Mammary epithelial cell (primary cell): ENCODE measurements around the gene HCFC1.

ENCODE experiments used
- CTCF ChIP-seq, 2 donors: IDR thresholded peaks in 1 of 2; conservative IDR thresholded peaks in 1 of 2; 2 replicates each; pipeline ENCODE4 v1.5.1; 2011 to 2012; ENCODE audit warnings: inconsistent platforms in 2 of 2, low read length in 2 of 2, mild to moderate bottlenecking in 2 of 2, control low read depth in 1 of 2, low read depth in 1 of 2; ENCODE audit not compliant: insufficient read depth in 1 of 2; ENCODE audit errors: extremely low read depth in 1 of 2
- EZH2 ChIP-seq: IDR thresholded peaks from 2 replicates; pipeline ENCODE4 v1.6.1; 2012; ENCODE audit warnings: low read length, inconsistent platforms, borderline replicate concordance

GRCh38 chrX:153933748-153934147, 37.9 kb downstream of the HCFC1 start:
- no peak for TF ChIP-seq CTCF (conservative IDR thresholded peaks at IDR 0.05 in 1 of 2, IDR thresholded peaks at IDR 0.05 in 1 of 2; ENCODE audit: extremely low read depth in 1 of 2, insufficient read depth in 1 of 2, low read depth in 1 of 2, low read length in 2 of 2)
- no peak for TF ChIP-seq EZH2
